H9 (cell line): ENCODE measurements around the gene NDUFAB1. TPM values are rescaled to one million over a fixed set of nuclear protein-coding genes. Genes with fewer than 3 reads are reported as not detected.

Source experiments
- DNase-seq: peaks from one replicate; pipeline ENCODE4 v3.0.0-alpha.2; 2017
- H2AFZ ChIP-seq: one replicate; pipeline ENCODE4 v1.6.1; 2013; ENCODE audit warnings: mild to moderate bottlenecking, low read length, control low read depth, moderate library complexity
- H2AK5ac ChIP-seq: 2 replicates; pipeline ENCODE4 v1.6.1; 2013; ENCODE audit warnings: low read length, control low read depth, mixed read lengths; ENCODE audit not compliant: insufficient read length
- H2BK120ac ChIP-seq: one replicate; pipeline ENCODE4 v1.6.1; 2013; ENCODE audit warnings: low read depth, mild to moderate bottlenecking, low read length, control low read depth, inconsistent platforms; ENCODE audit not compliant: poor library complexity, severe bottlenecking
- H2BK12ac ChIP-seq: 2 replicates; pipeline ENCODE4 v1.6.1; 2013; ENCODE audit warnings: low read length, control low read depth, mixed read lengths, low read depth; ENCODE audit not compliant: insufficient read length
- H2BK15ac ChIP-seq: 2 replicates; pipeline ENCODE4 v1.6.1; 2013; ENCODE audit warnings: low read depth, low read length, control low read depth
- H2BK20ac ChIP-seq: one replicate; pipeline ENCODE4 v1.6.1; 2013; ENCODE audit warnings: low read depth, mild to moderate bottlenecking, low read length, control low read depth, inconsistent platforms; ENCODE audit not compliant: poor library complexity, severe bottlenecking
- H2BK5ac ChIP-seq: 2 replicates; pipeline ENCODE4 v1.6.1; 2013; ENCODE audit warnings: low read length, control low read depth, mixed read lengths; ENCODE audit not compliant: insufficient read length
- H3K14ac ChIP-seq: 2 replicates; pipeline ENCODE4 v1.6.1; 2013; ENCODE audit warnings: low read length, control low read depth; ENCODE audit not compliant: insufficient read depth
- H3K18ac ChIP-seq: 2 replicates; pipeline ENCODE4 v1.6.1; 2013; ENCODE audit warnings: low read depth, mild to moderate bottlenecking, mixed read lengths, low read length, control low read depth; ENCODE audit not compliant: insufficient read length
- H3K23ac ChIP-seq: 2 replicates; pipeline ENCODE4 v1.6.1; 2013; ENCODE audit warnings: low read length, control low read depth, mixed read lengths, low read depth; ENCODE audit not compliant: insufficient read length
- H3K23me2 ChIP-seq: 2 replicates; pipeline ENCODE4 v1.6.1; 2013; ENCODE audit warnings: low read depth, mild to moderate bottlenecking, mixed read lengths, low read length, control low read depth; ENCODE audit not compliant: insufficient read length, poor library complexity, severe bottlenecking
- H3K27ac ChIP-seq: 2 replicates; pipeline ENCODE4 v1.5.1; 2013; ENCODE audit warnings: low read length, control low read depth, mixed read lengths, low read depth; ENCODE audit not compliant: insufficient read length
- H3K27me3 ChIP-seq: 2 replicates; pipeline ENCODE4 v1.6.1; 2013; ENCODE audit warnings: low read length, control low read depth, inconsistent platforms; ENCODE audit not compliant: insufficient read depth
- H3K4ac ChIP-seq: 2 replicates; pipeline ENCODE4 v1.6.1; 2013; ENCODE audit warnings: low read depth, mild to moderate bottlenecking, control low read depth, inconsistent platforms, low read length, moderate library complexity
- H3K4me1 ChIP-seq: 2 replicates; pipeline ENCODE4 v1.6.1; 2013; ENCODE audit warnings: low read length, control low read depth, inconsistent platforms; ENCODE audit not compliant: insufficient read depth
- H3K4me2 ChIP-seq: 2 replicates; pipeline ENCODE4 v1.6.1; 2013; ENCODE audit warnings: low read length, control low read depth, mixed read lengths; ENCODE audit not compliant: insufficient read length, insufficient read depth
- H3K56ac ChIP-seq: 2 replicates; pipeline ENCODE4 v1.6.1; 2013; ENCODE audit warnings: low read depth, mild to moderate bottlenecking, mixed read lengths, low read length, control low read depth; ENCODE audit not compliant: insufficient read length
- H3K79me1 ChIP-seq: 2 replicates; pipeline ENCODE4 v1.6.1; 2013; ENCODE audit warnings: low read depth, mild to moderate bottlenecking, moderate library complexity, low read length, control low read depth, inconsistent platforms; ENCODE audit not compliant: insufficient read depth, poor library complexity, severe bottlenecking
- H3K79me2 ChIP-seq: 2 replicates; pipeline ENCODE4 v1.6.1; 2013; ENCODE audit warnings: low read length, control low read depth, inconsistent platforms; ENCODE audit not compliant: insufficient read depth
- H3K9ac ChIP-seq: 2 replicates; pipeline ENCODE4 v1.6.1; 2013; ENCODE audit warnings: low read length, control low read depth, mixed read lengths; ENCODE audit not compliant: insufficient read length; ENCODE audit errors: extremely low read depth
- H3K9me3 ChIP-seq: one replicate; pipeline ENCODE4 v1.6.1; 2013; ENCODE audit warnings: low read depth, low read length, inconsistent platforms; ENCODE audit not compliant: control insufficient read depth
- H3T11ph ChIP-seq: one replicate; pipeline ENCODE4 v1.6.1; 2013; ENCODE audit warnings: mild to moderate bottlenecking, low read length, control low read depth, inconsistent platforms
- H4K20me1 ChIP-seq: one replicate; pipeline ENCODE4 v1.6.1; 2013; ENCODE audit not compliant: control insufficient read depth, insufficient read length, insufficient read depth
- H4K5ac ChIP-seq: 2 replicates; pipeline ENCODE4 v1.6.1; 2013; ENCODE audit warnings: low read depth, mild to moderate bottlenecking, mixed read lengths, low read length, control low read depth; ENCODE audit not compliant: insufficient read length
- H4K8ac ChIP-seq: replicated peaks from 2 replicates; pipeline ENCODE4 v1.6.1; 2013; ENCODE audit warnings: low read length, control low read depth, mixed read lengths, low read depth; ENCODE audit not compliant: insufficient read length
- H4K91ac ChIP-seq: 2 replicates; pipeline ENCODE4 v1.6.1; 2013; ENCODE audit warnings: low read depth, mild to moderate bottlenecking, moderate library complexity, mixed read lengths, low read length, control low read depth; ENCODE audit not compliant: insufficient read length
- H3K27ac Mint-ChIP-seq, 3 experiments: 2 replicates in 2 of 3; 3 replicates in 1 of 3; pipeline ENCODE4 v1.8.0; 2020 to 2021; ENCODE audit warnings: mixed read lengths in 3 of 3, mild to moderate bottlenecking in 1 of 3, moderate library complexity in 1 of 3
- H3K27me3 Mint-ChIP-seq: 2 replicates; pipeline ENCODE4 v1.8.0; 2021; ENCODE audit warnings: low read depth, mild to moderate bottlenecking, moderate library complexity, mixed read lengths
- H3K36me3 Mint-ChIP-seq, 3 experiments: 2 replicates in 2 of 3; 3 replicates in 1 of 3; pipeline ENCODE4 v1.8.0; 2020 to 2021; ENCODE audit warnings: low read depth in 3 of 3, mixed read lengths in 3 of 3; ENCODE audit not compliant: insufficient read depth in 1 of 3
- H3K4me1 Mint-ChIP-seq, 2 experiments: 2 replicates each; pipeline ENCODE4 v1.8.0; 2020; ENCODE audit warnings: mixed read lengths in 2 of 2
- H3K4me3 Mint-ChIP-seq, 2 experiments: 2 replicates in 1 of 2; 3 replicates in 1 of 2; pipeline ENCODE4 v1.8.0; 2020 to 2021; ENCODE audit warnings: mild to moderate bottlenecking in 2 of 2, mixed read lengths in 2 of 2, moderate library complexity in 1 of 2
- H3K9me3 Mint-ChIP-seq, 2 experiments: 2 replicates in 1 of 2; 3 replicates in 1 of 2; pipeline ENCODE4 v1.8.0; 2020; ENCODE audit warnings: mild to moderate bottlenecking in 2 of 2, mixed read lengths in 2 of 2, moderate library complexity in 1 of 2
- WGBS: extraction: QIAGEN DNeasy Blood & Tissue Kit; methylation state at CpG from one replicate; pipeline ENCODE4 v1.1.7; 2013; ENCODE audit warnings: missing lambda C conversion rate, low lambda C conversion rate, mixed read lengths; ENCODE audit not compliant: insufficient read length; ENCODE audit errors: extremely low coverage; 5-methylcytosine and 5-hydroxymethylcytosine counted together
- total RNA-seq: library from RNA; stranded (reverse); gene quantifications from 2 replicates; pipeline ENCODE4 v1.2.1, GENCODE V29; 2021
- TF ChIP-seq, protein P1 (sequence below): fragments of 200-600 bp; sonication (generic); conservative IDR thresholded peaks from 3 replicates; pipeline ENCODE4 v1.8.0; 2021; ENCODE audit warnings: antibody characterized with exemption, mild to moderate bottlenecking

The NDUFAB1 gene
- total RNA-seq, 1 experiment from 2014 or later, result 192 TPM

DNA sequence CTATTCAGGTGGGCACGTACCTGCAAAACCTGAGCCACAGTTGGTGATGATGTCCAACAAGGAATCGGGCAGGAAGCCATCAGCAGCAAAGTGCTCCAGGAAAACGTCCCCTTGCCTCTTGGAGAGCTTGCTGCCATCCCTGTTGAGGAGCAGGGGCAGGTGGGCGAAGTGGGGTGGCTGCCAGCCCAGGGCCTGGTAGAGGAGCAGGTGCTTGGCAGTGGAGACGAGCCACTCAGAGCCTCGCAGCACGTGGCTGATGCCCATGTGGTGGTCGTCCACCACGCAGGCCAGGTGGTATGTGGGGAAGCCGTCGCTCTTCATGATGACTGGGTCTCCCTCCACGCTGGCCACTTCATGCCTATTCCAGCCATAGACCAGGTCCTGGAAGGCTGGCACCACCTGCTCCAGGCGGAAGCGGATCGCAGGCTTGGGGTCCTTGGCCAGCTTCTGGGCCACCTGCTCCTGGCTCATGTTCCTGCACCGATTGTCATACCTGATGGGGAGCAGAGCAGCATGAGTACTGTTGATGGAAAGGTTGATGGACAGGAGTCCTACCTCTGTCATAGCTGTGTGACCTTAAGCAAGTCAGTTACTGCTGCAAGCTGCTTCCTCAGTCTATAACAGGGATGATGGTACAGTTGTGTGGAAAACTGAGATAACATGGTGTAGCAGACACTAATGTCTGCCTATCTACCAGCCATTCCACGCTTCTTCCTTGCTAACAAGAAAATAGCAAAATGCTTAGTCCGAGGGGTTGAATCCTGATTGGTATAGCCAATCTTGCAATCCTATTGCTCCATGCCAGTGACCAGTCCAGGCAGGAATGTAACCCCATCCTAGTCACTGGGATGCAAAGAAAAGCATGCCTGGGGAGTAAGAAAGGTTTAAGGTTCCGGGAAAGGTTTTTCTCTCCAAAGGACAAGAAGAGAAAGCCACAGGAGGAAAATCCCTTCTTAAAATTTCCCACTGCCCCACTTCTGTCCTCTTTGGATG, 61.0 kb downstream of the NDUFAB1 start:
- Histone ChIP-seq H2AFZ (no peak overlapping the region), H2BK20ac (no peak overlapping the region), H3K23ac (no peak overlapping the region), H3K18ac (no peak overlapping the region), H2BK5ac (no peak overlapping the region), H3K79me2 (no peaks in the 10 kb centered on the region), H3K27ac (no peak overlapping the region), H2BK15ac (no peak overlapping the region), H3K14ac (no peak overlapping the region), H3K27me3 (no peaks in the 10 kb centered on the region), H2BK12ac (no peak overlapping the region), H4K20me1 (no peaks in the 10 kb centered on the region), H4K5ac (no peak overlapping the region), H3T11ph (no peak overlapping the region), H3K79me1 (no peaks in the 10 kb centered on the region), H4K91ac (no peak overlapping the region), H3K4me1 (no peaks in the 10 kb centered on the region), H3K23me2 (no peaks in the 10 kb centered on the region), H3K9me3 (no peaks in the 10 kb centered on the region), H2BK120ac (no peak overlapping the region), H3K4me2 (no peak overlapping the region), H3K9ac (no peak overlapping the region), H2AK5ac (no peak overlapping the region), H3K4ac (no peak overlapping the region), H3K56ac (no peak overlapping the region), H4K8ac (no peak overlapping the region)
- H3K9me3 Mint-ChIP-seq, result no peaks in the 10 kb centered on the region
- no peak overlapping the region for H3K27ac Mint-ChIP-seq
- TF ChIP-seq, protein P1, sequence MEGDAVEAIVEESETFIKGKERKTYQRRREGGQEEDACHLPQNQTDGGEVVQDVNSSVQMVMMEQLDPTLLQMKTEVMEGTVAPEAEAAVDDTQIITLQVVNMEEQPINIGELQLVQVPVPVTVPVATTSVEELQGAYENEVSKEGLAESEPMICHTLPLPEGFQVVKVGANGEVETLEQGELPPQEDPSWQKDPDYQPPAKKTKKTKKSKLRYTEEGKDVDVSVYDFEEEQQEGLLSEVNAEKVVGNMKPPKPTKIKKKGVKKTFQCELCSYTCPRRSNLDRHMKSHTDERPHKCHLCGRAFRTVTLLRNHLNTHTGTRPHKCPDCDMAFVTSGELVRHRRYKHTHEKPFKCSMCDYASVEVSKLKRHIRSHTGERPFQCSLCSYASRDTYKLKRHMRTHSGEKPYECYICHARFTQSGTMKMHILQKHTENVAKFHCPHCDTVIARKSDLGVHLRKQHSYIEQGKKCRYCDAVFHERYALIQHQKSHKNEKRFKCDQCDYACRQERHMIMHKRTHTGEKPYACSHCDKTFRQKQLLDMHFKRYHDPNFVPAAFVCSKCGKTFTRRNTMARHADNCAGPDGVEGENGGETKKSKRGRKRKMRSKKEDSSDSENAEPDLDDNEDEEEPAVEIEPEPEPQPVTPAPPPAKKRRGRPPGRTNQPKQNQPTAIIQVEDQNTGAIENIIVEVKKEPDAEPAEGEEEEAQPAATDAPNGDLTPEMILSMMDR, result no peak
- H3K4me1 Mint-ChIP-seq, result no peaks in the 10 kb centered on the region
- no peak overlapping the region for H3K4me3 Mint-ChIP-seq
- H3K27me3 Mint-ChIP-seq, result no peaks in the 10 kb centered on the region
- peaks cover 27 to 81% (median 57%) of the 10 kb centered on the region in 3 experiments; a peak in 6 of 7 replicates for H3K36me3 Mint-ChIP-seq
- DNase-seq, result no peak
- WGBS, result no CpG with 5 or more reads among the region's 19 CpGs
